Cardiac muscle cell (in vitro differentiated cells and primary cell): ENCODE measurements around the gene ARHGAP44. TPM values are rescaled to one million over a fixed set of nuclear protein-coding genes. Genes with fewer than 3 reads are reported as not detected.
"Not testable (repeated sequence)": the region's sequence is repeated elsewhere in the genome, so short reads cannot be mapped to it uniquely, and the experiment has no call there.

Source experiments
- DNase-seq, 2 donors: peaks; one replicate each; pipeline versions ENCODE4 v3.0.0 to v3.0.0-alpha.2; 2010 to 2017; ENCODE audit warnings: low read depth in 1 of 2, low spot score in 1 of 2
- H3K27ac ChIP-seq: fragments of 200-600 bp; sonication (generic); 2 replicates; pipeline ENCODE4 v1.5.1; 2016
- H3K27me3 ChIP-seq: fragments of 200-600 bp; sonication (generic); 2 replicates; pipeline ENCODE4 v1.6.0; 2016; ENCODE audit warnings: control low read depth
- H3K36me3 ChIP-seq: fragments of 200-600 bp; sonication (generic); 2 replicates; pipeline ENCODE4 v1.5.1; 2016; ENCODE audit warnings: control low read depth
- H3K4me1 ChIP-seq: fragments of 200-600 bp; sonication (generic); 2 replicates; pipeline ENCODE4 v1.8.1; 2017; ENCODE audit warnings: low read depth, mild to moderate bottlenecking, mixed run types
- H3K4me3 ChIP-seq: fragments of 200-600 bp; sonication (generic); 2 replicates; pipeline ENCODE4 v1.5.1; 2016; ENCODE audit warnings: mild to moderate bottlenecking
- H3K9me3 ChIP-seq: fragments of 200-600 bp; sonication (generic); 2 replicates; pipeline ENCODE4 v1.5.1; 2017; ENCODE audit warnings: low read depth, mild to moderate bottlenecking, control low read depth
- polyA plus RNA-seq: library from polyadenylated mRNA; unstranded; fragments of >200 nt; fragmentation: Nextera tagmentation; extraction: Ambion mirVana; gene quantifications from 2 replicates; pipeline ENCODE4 v1.2.1, GENCODE V29; 2016
- total RNA-seq: library from RNA; depleted of rRNA; stranded (reverse); fragments of >200 nt; gene quantifications from 2 replicates; pipeline ENCODE4 v1.2.3, GENCODE V29; 2016
- TF ChIP-seq, protein P1 (sequence below): IDR thresholded peaks from 2 replicates; pipeline ENCODE4 v1.5.1; 2012; ENCODE audit warnings: low read depth, mild to moderate bottlenecking, low read length

ARHGAP44 gene
- total and polyA plus RNA-seq, 2 experiments from 2014 or later: 10.2 to 13.5 TPM

DNA sequence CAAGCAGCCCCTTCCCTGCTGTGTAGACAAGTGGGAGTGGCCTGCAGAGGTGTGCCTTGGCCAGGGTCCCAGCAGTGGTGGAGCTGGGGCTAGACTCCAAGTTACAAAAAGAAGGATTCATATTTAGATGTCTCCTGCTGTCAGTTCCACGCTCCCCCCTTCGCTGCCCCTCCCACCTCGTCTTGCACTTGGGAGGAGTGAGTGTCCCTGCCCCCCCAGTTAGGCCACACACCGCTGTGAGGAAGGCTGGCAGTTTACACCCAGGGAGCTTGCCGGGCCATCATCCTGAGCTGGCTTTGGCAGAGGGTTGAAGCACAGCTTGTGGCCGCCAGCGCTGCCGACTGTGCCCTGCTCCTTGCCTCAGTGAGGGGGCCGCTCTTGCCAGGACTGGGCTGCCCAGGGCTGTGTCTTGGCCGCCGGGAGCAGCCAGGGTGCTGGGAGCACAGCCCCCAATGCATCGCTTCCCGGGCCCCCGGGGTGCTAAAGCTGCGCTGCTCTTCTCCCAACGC lies 184.3 kb downstream of the ARHGAP44 start:
- peaks cover 3% of the 10 kb centered on the region for H3K27me3 ChIP-seq
- H3K4me3 ChIP-seq: no peak overlapping the region
- H3K36me3 ChIP-seq: no peaks in the 10 kb centered on the region
- H3K27ac ChIP-seq: no peak overlapping the region
- DNase-seq: peak in 1 of 2 donors; percentile 15
- TF ChIP-seq, protein P1, sequence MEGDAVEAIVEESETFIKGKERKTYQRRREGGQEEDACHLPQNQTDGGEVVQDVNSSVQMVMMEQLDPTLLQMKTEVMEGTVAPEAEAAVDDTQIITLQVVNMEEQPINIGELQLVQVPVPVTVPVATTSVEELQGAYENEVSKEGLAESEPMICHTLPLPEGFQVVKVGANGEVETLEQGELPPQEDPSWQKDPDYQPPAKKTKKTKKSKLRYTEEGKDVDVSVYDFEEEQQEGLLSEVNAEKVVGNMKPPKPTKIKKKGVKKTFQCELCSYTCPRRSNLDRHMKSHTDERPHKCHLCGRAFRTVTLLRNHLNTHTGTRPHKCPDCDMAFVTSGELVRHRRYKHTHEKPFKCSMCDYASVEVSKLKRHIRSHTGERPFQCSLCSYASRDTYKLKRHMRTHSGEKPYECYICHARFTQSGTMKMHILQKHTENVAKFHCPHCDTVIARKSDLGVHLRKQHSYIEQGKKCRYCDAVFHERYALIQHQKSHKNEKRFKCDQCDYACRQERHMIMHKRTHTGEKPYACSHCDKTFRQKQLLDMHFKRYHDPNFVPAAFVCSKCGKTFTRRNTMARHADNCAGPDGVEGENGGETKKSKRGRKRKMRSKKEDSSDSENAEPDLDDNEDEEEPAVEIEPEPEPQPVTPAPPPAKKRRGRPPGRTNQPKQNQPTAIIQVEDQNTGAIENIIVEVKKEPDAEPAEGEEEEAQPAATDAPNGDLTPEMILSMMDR: no peak
- no peaks in the 10 kb centered on the region for H3K9me3 ChIP-seq
- H3K4me1 ChIP-seq: no peaks in the 10 kb centered on the region

DNA sequence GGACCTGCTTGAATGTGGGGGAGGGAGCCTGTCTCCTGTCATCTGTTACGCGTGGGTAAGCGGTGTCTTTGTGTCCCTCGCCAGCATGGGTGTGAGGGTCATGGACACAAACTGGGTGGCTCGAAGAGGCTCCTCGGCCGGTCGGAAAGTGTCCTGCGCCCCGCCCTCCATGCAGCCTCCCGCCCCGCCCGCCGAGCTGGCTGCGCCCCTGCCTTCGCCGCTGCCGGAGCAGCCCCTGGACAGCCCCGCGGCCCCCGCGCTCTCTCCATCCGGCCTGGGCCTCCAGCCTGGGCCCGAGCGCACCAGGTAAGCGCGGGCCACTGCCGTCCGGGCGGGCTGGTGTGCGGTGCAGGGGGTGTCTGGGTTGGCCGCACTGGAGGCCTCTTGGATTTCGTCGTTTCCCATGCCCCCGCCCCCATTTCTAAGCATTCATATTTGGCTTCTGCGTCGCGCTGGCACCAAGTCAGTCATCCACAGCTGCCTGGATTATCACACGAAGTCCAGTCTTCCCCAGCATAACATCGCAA lies 184.8 kb downstream of the ARHGAP44 start:
- peak; percentile 10 to 37 for DNase-seq
- TF ChIP-seq, protein P1: no peak
- no peaks in the 10 kb centered on the region for H3K36me3 ChIP-seq
- H3K27ac ChIP-seq: no peak overlapping the region
- no peaks in the 10 kb centered on the region for H3K9me3 ChIP-seq
- no peaks in the 10 kb centered on the region for H3K4me1 ChIP-seq
- peaks cover 3% of the 10 kb centered on the region for H3K27me3 ChIP-seq
- no peak overlapping the region for H3K4me3 ChIP-seq

DNA sequence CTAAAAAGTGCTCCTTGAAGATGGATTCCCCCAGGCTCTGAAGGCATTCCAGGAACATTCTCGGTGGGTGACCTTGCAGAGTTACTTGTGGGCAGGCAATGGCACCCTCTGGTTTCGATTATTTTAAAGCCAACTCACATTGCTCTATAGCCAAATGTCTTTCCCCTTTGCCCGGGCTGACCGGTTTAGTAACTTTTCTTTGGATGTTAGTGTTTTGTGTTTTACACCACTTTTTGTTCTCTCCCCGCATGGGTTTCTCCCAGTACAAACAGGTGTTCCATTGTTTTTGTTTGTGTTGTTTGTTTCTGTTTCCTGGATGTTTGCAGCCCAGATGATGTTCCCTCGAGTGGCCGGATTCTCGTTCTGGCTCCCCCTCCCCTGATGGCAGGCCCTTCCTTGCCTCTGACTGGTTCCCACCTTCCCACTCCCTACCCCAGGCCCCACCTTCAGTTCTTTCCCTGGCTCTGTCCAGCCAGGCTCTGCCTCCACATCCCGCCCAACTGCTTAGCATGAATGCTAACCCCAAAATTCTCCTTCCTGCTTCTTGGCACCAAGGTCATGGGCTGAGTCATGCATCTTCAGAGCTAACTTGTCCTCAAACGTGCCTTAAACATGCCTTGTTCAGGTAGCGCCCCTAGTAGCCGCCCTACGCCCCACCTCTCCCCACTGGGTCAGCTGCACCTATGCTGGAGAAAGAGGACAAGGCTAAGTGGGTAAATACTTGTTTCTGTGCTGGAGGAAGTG lies 187.9 kb downstream of the ARHGAP44 start:
- Histone ChIP-seq H3K36me3 (no peaks in the 10 kb centered on the region), H3K4me3 (no peak overlapping the region), H3K27me3 (peaks cover 3% of the 10 kb centered on the region), H3K9me3 (no peaks in the 10 kb centered on the region), H3K27ac (no peak overlapping the region), H3K4me1 (no peaks in the 10 kb centered on the region)
- peak in 1 of 2 donors; percentile 17 for DNase-seq
- TF ChIP-seq, protein P1: no peak

DNA sequence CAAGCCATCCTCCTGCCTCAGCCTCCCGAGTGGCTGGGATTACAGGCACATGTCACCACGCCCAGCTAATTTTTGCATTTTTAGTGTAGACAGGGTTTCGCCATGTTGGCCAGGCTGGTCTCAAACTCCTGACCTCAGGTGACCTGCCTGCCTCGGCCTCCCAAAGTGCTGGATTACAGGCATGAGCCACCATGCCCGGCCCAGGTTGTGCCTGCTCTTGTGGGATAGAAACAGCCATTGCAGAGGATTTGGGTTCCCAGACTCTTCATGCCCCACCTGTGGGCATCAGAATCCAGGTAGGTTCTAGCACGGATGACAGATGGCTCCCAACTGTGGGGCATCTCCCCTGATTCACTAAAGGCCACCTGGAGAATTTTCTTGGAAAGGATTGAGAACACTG lies 189.5 kb downstream of the ARHGAP44 start:
- not testable (repeated sequence) for DNase-seq, H3K4me3 ChIP-seq, H3K27ac ChIP-seq, H3K9me3 ChIP-seq, H3K27me3 ChIP-seq, H3K4me1 ChIP-seq, H3K36me3 ChIP-seq

DNA sequence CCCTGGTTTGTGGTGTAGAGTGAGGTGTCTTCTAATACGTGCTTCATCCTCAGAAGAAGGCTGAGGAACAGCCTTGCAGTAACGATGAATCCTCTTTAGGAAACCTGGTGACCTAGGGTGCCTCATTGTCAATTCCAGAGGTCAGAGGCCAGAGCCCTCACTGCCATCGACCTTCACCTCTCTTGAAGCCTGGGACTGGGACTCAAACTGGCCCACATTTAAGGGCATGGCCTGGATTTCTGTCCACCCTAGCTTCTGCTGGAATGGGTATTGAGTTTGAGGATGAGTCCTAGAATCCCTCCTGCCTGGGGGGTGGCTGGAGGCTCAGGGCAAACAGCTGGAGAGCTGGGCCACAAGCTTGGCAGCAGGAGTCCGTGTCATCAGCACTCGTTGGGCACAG lies 189.9 kb downstream of the ARHGAP44 start:
- H3K4me1 ChIP-seq: no peaks in the 10 kb centered on the region
- H3K36me3 ChIP-seq: no peaks in the 10 kb centered on the region
- no peaks in the 10 kb centered on the region for H3K9me3 ChIP-seq
- no peak overlapping the region for H3K27ac ChIP-seq
- peaks cover 3% of the 10 kb centered on the region for H3K27me3 ChIP-seq
- H3K4me3 ChIP-seq: no peak overlapping the region
- TF ChIP-seq, protein P1: no peak
- no peak for DNase-seq

DNA sequence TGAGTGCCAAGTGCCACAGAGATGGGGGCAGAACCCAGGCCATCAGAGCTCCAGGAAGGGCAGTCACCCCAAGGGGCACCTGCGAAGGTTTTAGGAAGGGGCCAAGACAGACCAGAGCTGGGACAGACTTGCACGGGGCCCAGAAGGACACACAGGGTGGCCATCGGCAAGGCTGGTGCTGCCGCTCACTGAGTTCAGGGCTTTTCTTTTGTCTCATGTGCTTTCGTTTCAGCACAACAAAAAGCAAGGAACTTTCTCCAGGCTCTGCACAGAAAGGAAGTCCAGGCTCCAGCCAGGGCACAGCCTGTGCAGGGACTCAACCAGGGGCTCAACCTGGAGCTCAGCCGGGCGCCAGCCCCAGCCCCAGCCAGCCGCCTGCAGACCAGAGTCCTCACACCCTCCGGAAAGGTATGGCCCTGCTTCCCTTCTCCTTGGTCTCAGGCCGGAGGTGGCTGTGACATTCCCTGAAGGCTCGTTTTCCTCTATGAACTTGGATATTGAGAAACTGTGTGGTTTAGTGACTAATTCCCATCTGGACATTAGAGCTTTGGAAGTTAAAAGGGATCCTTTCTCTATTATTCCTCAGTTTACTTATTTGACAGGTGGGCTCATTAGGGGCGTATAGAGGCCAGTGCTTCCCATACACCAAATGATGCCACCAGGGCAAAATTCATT lies 190.7 kb downstream of the ARHGAP44 start:
- TF ChIP-seq, protein P1: no peak
- Histone ChIP-seq H3K27me3 (no peaks in the 10 kb centered on the region), H3K4me1 (no peaks in the 10 kb centered on the region), H3K27ac (no peak overlapping the region), H3K4me3 (no peak overlapping the region), H3K9me3 (no peaks in the 10 kb centered on the region), H3K36me3 (no peaks in the 10 kb centered on the region)
- DNase-seq: peak in 1 of 2 donors; percentile 18
